HepG2 (cell line): ENCODE data around the gene KLHL11. TPM values are rescaled to one million over a fixed set of nuclear protein-coding genes. Genes with fewer than 3 reads are reported as not detected.

ENCODE experiments used
- AGO2 ChIP-seq: fragments of 200-400 bp; formaldehyde crosslinking; optimal IDR thresholded peaks from 2 replicates; pipeline ENCODE3; 2017; ENCODE audit warnings: mild to moderate bottlenecking, low read depth, low read length, moderate library complexity
- ARNTL ChIP-seq: sonication (generic); formaldehyde crosslinking; IDR thresholded peaks from 2 replicates; pipeline ENCODE4 v1.4.0; 2020; ENCODE audit warnings: mild to moderate bottlenecking, missing genetic modification reagents
- ELF3 ChIP-seq: IDR thresholded peaks from 2 replicates; pipeline ENCODE4 v1.6.1; 2016; ENCODE audit warnings: missing genetic modification reagents, missing compliant biosample characterization
- GATAD2A ChIP-seq: IDR thresholded peaks from 2 replicates; pipeline ENCODE4 v1.6.1; 2016
- KAT2B ChIP-seq: fragments of 150-350 bp; IDR thresholded peaks from 2 replicates; pipeline ENCODE4 v1.6.1; 2014; ENCODE audit warnings: low read depth, low read length, borderline replicate concordance
- KLF15 ChIP-seq: sonication (generic); formaldehyde crosslinking; IDR thresholded peaks from 2 replicates; pipeline ENCODE4 v1.8.1; 2023; ENCODE audit warnings: borderline replicate concordance, mild to moderate bottlenecking, inconsistent platforms, missing genetic modification reagents, mixed read lengths
- KLF6 ChIP-seq: IDR thresholded peaks from 2 replicates; pipeline ENCODE4 v1.8.0; 2016; ENCODE audit warnings: missing biosample characterization, missing genetic modification reagents
- MEIS1 ChIP-seq: sonication (generic); formaldehyde crosslinking; IDR thresholded peaks from 2 replicates; pipeline ENCODE4 v1.9.0; 2021; ENCODE audit warnings: mild to moderate bottlenecking, missing genetic modification reagents, moderate library complexity, borderline replicate concordance
- NR3C1 ChIP-seq: sonication (generic); formaldehyde crosslinking; IDR thresholded peaks from 2 replicates; pipeline ENCODE4 v1.4.0; 2020; ENCODE audit warnings: missing genetic modification reagents
- PHF20 ChIP-seq: sonication (generic); formaldehyde crosslinking; IDR thresholded peaks from 2 replicates; pipeline ENCODE4 v1.5.0; 2020; ENCODE audit warnings: mild to moderate bottlenecking, missing genetic modification reagents
- SKI ChIP-seq: fragments of 450-650 bp; IDR thresholded peaks from one replicate; pipeline ENCODE4 v1.6.1; 2018; ENCODE audit warnings: mild to moderate bottlenecking; ENCODE audit not compliant: partially characterized antibody
- YEATS4 ChIP-seq: sonication (generic); formaldehyde crosslinking; IDR thresholded peaks from 2 replicates; pipeline ENCODE4 v1.4.0; 2020; ENCODE audit warnings: missing genetic modification reagents, borderline replicate concordance
- ZNF441 ChIP-seq: sonication (generic); formaldehyde crosslinking; IDR thresholded peaks from 2 replicates; pipeline ENCODE4 v1.7.0; 2021; ENCODE audit warnings: missing genetic modification reagents, borderline replicate concordance
- ZNF546 ChIP-seq: sonication (generic); formaldehyde crosslinking; conservative IDR thresholded peaks from 2 replicates; pipeline ENCODE4 v1.8.1; 2023; ENCODE audit warnings: mild to moderate bottlenecking, missing genetic modification reagents
- polyA plus RNA-seq, 8 experiments: library from polyadenylated mRNA; depleted of rRNA in 3 of 8; stranded (reverse) in 7 of 8; unstranded in 1 of 8; fragments of >200 nt; fragmentation: Illumina TruSeq in 4 of 8; extraction: Trizol in 4 of 8; gene quantifications; 2 replicates each; pipeline versions ENCODE4 v1.2.1 to v1.2.3, GENCODE V29; 2011 to 2016; ENCODE audit warnings: low read depth in 4 of 8, missing spikeins in 1 of 8, mixed read lengths in 1 of 8; ENCODE audit not compliant: insufficient read depth in 1 of 8
- total RNA-seq, 5 experiments: library from RNA; depleted of rRNA; stranded (reverse); fragments of >200 nt; fragmentation: Illumina TruSeq; extraction: Trizol; gene quantifications; 2 replicates each; pipeline ENCODE4 v1.2.3, GENCODE V29; 2016; ENCODE audit warnings: low read depth in 1 of 5
- TF ChIP-seq, protein P1 (sequence below): sonication (generic); formaldehyde crosslinking; IDR thresholded peaks from 2 replicates; pipeline ENCODE4 v1.8.1; 2023; ENCODE audit warnings: mild to moderate bottlenecking, missing genetic modification reagents
- TF ChIP-seq, protein P2 (sequence below): sonication (generic); formaldehyde crosslinking; IDR thresholded peaks from 2 replicates; pipeline ENCODE4 v1.8.1; 2022; ENCODE audit warnings: mild to moderate bottlenecking, missing genetic modification reagents
- TF ChIP-seq, protein P3 (sequence below): fragments of 450-650 bp; IDR thresholded peaks from 2 replicates; pipeline ENCODE4 v1.6.1; 2016
- TF ChIP-seq, protein P4 (sequence below): sonication (generic); formaldehyde crosslinking; IDR thresholded peaks from 2 replicates; pipeline ENCODE4 v1.5.1; 2020; ENCODE audit warnings: missing genetic modification reagents, mild to moderate bottlenecking, borderline replicate concordance
- TF ChIP-seq, protein P5 (sequence below): sonication (generic); formaldehyde crosslinking; IDR thresholded peaks from 2 replicates; pipeline ENCODE4 v1.4.0; 2020; ENCODE audit warnings: missing genetic modification reagents
- TF ChIP-seq, protein P6 (sequence below): sonication (generic); formaldehyde crosslinking; IDR thresholded peaks from 2 replicates; pipeline ENCODE4 v1.4.0; 2020; ENCODE audit warnings: missing genetic modification reagents, borderline replicate concordance

The KLHL11 gene
- total and polyA plus RNA-seq, 2 of the 13 experiments (the other 11 are each of a cell fraction or from before 2014, with no cell fraction given), result 7.7 to 27.5 TPM

DNA sequence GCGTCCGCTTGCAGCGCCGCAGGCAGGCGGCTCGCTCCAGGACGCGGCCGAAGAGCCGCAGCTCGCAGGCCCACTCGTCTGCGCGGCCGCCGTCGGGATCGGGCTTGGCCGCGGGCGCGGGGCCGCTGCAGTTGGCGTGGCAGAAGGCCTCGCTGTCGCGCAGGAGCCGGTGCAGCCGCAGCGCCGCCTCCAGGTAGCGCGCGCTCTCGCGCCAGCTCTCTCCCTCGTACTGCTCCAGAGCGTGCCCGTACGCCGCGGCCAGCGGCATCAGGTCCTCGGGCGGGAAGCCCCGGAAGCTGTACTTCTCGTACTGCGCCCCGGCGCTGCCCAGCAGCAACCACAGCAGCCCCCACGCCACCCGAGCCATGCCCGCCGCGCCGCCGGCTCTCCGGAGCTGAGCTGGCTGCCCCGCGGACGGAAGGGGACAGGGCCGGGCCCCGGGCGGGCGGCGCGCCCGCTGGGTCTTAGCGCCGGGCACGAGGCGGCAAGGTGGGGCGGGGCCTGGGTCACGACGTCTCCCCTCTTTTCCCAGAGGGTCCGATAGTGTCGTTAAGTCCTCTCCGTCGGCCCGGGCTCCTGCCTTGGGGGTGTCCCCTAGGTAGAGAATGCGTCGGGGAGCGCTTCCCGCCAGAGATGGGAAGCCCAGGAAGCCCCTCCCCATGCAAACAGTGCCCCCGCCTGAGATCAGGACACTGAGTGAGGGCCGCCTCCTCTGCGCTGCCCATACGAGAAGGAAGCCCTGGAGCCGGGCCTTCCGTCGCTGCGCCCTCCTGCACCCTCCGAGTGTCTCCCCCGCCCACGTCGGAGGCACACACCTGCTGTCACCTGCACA, 53.5 kb downstream of the KLHL11 start, which contains the start of gene P3H4 (continued):
- TF ChIP-seq, protein P1, sequence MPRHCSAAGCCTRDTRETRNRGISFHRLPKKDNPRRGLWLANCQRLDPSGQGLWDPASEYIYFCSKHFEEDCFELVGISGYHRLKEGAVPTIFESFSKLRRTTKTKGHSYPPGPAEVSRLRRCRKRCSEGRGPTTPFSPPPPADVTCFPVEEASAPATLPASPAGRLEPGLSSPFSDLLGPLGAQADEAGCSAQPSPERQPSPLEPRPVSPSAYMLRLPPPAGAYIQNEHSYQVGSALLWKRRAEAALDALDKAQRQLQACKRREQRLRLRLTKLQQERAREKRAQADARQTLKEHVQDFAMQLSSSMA (CRISPR knock-in tag), result 0 out of 2 replicates have a peak, but pooled peaks have one; percentile 20
- TF ChIP-seq NR3C1 (CRISPR knock-in tag) (no peak), SKI (peak; percentile 69), ARNTL (CRISPR knock-in tag) (no peak), KLF6 (CRISPR knock-in tag) (peak; percentile 61; the same call in 1 of the 2 replicates), ELF3 (peak; percentile 64), KLF15 (CRISPR knock-in tag) (peak; percentile 89; the same call in 1 of the 2 replicates), ZNF546 (CRISPR knock-in tag) (peak; percentile 48), ZNF441 (CRISPR knock-in tag) (peak; percentile 75; the same call in 1 of the 2 replicates), PHF20 (CRISPR knock-in tag) (no peak; the same call in none of the 2 replicates), AGO2 (peak; percentile 40), GATAD2A (CRISPR knock-in tag) (no peak), MEIS1 (CRISPR knock-in tag) (peak; percentile 64; the same call in 1 of the 2 replicates), KAT2B (no peak), YEATS4 (peak; percentile 98)
- TF ChIP-seq, protein P2, sequence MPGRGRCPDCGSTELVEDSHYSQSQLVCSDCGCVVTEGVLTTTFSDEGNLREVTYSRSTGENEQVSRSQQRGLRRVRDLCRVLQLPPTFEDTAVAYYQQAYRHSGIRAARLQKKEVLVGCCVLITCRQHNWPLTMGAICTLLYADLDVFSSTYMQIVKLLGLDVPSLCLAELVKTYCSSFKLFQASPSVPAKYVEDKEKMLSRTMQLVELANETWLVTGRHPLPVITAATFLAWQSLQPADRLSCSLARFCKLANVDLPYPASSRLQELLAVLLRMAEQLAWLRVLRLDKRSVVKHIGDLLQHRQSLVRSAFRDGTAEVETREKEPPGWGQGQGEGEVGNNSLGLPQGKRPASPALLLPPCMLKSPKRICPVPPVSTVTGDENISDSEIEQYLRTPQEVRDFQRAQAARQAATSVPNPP (CRISPR knock-in tag), result peak; percentile 94
- TF ChIP-seq, protein P3, sequence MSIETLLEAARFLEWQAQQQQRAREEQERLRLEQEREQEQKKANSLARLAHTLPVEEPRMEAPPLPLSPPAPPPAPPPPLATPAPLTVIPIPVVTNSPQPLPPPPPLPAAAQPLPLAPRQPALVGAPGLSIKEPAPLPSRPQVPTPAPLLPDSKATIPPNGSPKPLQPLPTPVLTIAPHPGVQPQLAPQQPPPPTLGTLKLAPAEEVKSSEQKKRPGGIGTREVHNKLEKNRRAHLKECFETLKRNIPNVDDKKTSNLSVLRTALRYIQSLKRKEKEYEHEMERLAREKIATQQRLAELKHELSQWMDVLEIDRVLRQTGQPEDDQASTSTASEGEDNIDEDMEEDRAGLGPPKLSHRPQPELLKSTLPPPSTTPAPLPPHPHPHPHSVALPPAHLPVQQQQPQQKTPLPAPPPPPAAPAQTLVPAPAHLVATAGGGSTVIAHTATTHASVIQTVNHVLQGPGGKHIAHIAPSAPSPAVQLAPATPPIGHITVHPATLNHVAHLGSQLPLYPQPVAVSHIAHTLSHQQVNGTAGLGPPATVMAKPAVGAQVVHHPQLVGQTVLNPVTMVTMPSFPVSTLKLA, result no peak
- TF ChIP-seq, protein P4, sequence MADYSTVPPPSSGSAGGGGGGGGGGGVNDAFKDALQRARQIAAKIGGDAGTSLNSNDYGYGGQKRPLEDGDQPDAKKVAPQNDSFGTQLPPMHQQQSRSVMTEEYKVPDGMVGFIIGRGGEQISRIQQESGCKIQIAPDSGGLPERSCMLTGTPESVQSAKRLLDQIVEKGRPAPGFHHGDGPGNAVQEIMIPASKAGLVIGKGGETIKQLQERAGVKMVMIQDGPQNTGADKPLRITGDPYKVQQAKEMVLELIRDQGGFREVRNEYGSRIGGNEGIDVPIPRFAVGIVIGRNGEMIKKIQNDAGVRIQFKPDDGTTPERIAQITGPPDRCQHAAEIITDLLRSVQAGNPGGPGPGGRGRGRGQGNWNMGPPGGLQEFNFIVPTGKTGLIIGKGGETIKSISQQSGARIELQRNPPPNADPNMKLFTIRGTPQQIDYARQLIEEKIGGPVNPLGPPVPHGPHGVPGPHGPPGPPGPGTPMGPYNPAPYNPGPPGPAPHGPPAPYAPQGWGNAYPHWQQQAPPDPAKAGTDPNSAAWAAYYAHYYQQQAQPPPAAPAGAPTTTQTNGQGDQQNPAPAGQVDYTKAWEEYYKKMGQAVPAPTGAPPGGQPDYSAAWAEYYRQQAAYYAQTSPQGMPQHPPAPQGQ (CRISPR knock-in tag), result peak; percentile 92; the same call in 1 of the 2 replicates
- TF ChIP-seq, protein P5, sequence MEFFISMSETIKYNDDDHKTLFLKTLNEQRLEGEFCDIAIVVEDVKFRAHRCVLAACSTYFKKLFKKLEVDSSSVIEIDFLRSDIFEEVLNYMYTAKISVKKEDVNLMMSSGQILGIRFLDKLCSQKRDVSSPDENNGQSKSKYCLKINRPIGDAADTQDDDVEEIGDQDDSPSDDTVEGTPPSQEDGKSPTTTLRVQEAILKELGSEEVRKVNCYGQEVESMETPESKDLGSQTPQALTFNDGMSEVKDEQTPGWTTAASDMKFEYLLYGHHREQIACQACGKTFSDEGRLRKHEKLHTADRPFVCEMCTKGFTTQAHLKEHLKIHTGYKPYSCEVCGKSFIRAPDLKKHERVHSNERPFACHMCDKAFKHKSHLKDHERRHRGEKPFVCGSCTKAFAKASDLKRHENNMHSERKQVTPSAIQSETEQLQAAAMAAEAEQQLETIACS (CRISPR knock-in tag), result peak; percentile 89
- TF ChIP-seq, protein P6, sequence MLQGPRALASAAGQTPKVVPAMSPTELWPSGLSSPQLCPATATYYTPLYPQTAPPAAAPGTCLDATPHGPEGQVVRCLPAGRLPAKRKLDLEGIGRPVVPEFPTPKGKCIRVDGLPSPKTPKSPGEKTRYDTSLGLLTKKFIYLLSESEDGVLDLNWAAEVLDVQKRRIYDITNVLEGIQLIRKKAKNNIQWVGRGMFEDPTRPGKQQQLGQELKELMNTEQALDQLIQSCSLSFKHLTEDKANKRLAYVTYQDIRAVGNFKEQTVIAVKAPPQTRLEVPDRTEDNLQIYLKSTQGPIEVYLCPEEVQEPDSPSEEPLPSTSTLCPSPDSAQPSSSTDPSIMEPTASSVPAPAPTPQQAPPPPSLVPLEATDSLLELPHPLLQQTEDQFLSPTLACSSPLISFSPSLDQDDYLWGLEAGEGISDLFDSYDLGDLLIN, result peak; percentile 57; the same call in 1 of the 2 replicates
